ENCODE measurements around the gene PRPF8.
"Not testable (repeated sequence)": the region's sequence is repeated elsewhere in the genome, so short reads cannot be mapped to it uniquely, and the experiment has no call there.

Gene PRPF8

GRCh38 chr17:1716912-1717695, 32.4 kb upstream of the PRPF8 start:
- in situ Hi-C loops (cut with MboI; ENCODE audit: low sequenced_read_pairs): no loop called here

GRCh38 chr17:1716076-1716911, 31.6 kb upstream of the PRPF8 start:
- in situ Hi-C loops (cut with MboI; ENCODE audit: low sequenced_read_pairs): no loop called here

- in situ Hi-C loops (cut with MboI; ENCODE audit: low sequenced_read_pairs): no loop called here
Observed at GRCh38 chr17:1715803-1716075, 31.1 kb upstream of the PRPF8 start.

GRCh38 chr17:1714980-1715802, 30.5 kb upstream of the PRPF8 start:
- in situ Hi-C loops (cut with MboI; ENCODE audit: low sequenced_read_pairs): no loop called here

DNA sequence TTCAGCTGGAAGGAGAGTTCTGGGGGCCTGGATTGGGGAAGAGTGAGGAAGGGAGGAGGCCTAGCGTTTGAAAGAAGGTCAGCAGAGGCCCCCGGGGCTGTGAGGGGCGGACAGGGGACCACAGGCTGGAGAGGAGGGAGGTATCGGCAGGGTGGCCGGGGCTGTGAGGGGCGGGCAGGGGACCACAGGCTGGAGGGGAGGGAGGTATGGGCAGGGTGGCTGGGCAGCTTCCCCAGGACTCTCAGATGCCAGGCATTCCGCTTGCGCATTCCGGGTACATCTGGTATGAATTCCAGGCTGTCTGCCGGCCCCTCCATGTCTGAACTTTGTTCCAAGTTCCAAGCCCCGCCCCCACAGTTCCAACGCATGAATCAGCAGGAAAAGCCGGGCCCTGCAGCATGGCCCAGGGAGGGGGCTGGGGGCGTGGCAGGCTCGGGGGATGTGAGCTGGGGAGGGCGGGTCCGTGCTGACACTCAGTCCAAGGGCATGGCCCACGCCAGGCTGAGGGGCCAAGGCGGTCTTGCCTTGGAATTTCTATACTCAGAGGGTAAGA, 29.8 kb upstream of the PRPF8 start:
- in situ Hi-C loops (cut with MboI; ENCODE audit: low sequenced_read_pairs): no loop called here

- in situ Hi-C loops (cut with MboI; ENCODE audit: low sequenced_read_pairs): no loop called here
Observed at GRCh38 chr17:1713878-1714426, 29.3 kb upstream of the PRPF8 start.

- in situ Hi-C loops (cut with MboI; ENCODE audit: low sequenced_read_pairs): no loop called here
Observed at GRCh38 chr17:1713160-1713877, 28.7 kb upstream of the PRPF8 start.

GRCh38 chr17:1712271-1712670, 27.6 kb upstream of the PRPF8 start:
- in situ Hi-C loops (cut with MboI; ENCODE audit: low sequenced_read_pairs): no loop called here

DNA sequence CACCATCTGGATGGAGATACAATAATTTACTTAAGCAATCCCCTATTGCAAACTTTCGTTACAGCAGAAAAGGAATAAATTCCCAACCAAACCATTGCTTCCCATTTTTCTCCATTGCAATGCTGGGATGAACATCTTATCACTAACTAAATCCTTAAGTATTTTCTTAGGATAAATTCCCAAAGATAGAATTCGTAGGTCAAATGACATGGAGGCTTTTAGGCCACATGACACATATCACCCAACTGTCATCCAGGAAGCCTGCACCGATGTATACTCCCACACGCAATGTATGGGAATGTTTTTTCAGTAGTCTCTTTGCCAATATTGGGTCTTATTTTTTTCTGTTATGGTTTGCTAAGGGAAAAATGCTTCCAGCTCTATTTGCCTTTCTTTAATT, 27.1 kb upstream of the PRPF8 start:
- in situ Hi-C loops (cut with MboI; ENCODE audit: low sequenced_read_pairs): no loop called here

GRCh38 chr17:1710807-1711553, 26.3 kb upstream of the PRPF8 start:
- in situ Hi-C loops (cut with MboI; ENCODE audit: low sequenced_read_pairs): no loop called here

DNA sequence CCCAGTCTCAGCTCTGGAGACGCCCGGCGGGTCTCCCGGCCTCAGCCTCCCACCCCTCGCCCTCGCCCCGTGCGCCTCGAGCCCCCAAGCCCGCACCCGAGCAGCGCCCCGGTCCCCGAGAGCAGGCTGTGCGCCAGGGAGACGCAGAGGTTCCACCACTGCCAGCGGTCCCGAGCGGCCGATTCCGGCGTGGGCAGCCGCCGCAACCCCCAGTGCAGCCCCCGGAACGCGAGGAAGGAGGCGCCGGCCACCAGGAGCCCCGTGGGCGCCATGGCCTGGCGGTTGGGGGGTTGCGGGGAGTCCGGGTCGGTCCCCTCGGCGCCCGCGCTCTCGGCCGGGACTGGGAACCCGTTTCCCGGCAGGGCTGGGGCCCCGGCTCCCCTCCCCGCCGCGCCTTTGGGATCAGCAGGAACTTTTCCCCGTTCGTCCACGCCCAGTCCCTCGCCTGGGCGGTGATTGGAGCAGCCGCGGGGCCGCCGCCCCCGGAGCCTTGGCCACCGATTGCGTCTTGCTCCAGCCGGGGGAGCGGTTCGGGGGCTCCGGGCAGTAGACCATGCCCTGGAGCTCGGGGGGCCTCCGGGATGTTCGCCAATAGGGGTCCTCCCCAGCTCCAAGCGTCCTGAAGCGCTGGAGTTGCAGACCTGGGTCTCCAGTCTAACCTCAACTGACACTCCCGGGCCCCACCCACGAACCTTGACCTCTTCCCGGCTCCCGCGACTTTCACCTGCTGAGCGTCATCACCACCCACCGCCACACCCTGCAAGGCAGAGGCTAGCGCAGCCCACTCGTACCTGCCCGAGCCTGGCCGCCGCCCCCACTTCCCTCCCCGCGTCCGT, 25.5 kb upstream of the PRPF8 start, which contains the start of gene TLCD2:
Gene TLCD2, minus strand, starts transcription at position 407 of the 836 bp plus-strand sequence. Its CDS starts 135 bp downstream, at position 272.
- in situ Hi-C loops (cut with MboI; ENCODE audit: low sequenced_read_pairs): no loop called here

GRCh38 chr17:1709403-1709951, 24.8 kb upstream of the PRPF8 start:
- in situ Hi-C loops (cut with MboI; ENCODE audit: low sequenced_read_pairs): no loop called here

- in situ Hi-C loops (cut with MboI; ENCODE audit: low sequenced_read_pairs): not testable (repeated sequence)
Observed at GRCh38 chr17:1708791-1709346, 24.2 kb upstream of the PRPF8 start.

DNA sequence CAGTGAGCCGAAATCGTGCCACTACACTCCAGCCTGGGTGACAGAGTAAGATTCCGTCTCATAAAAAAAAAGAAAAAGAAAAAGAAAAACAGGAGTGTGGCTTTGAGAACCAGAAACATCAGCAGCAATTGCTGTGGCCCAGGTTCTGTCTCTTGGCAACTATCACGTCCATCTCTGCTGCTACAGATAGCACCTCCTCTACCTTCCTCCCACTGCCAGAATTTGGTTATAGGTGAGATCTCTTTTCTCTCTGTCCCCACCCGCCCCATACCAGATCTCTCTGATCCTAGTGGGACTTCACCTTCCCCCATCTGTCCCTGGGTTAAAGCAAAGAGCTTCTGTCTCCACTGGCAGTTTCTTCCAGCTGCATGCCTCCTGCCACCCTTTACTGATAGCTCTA, 22.4 kb upstream of the PRPF8 start:
- in situ Hi-C loops (cut with MboI; ENCODE audit: low sequenced_read_pairs): no loop called here

DNA sequence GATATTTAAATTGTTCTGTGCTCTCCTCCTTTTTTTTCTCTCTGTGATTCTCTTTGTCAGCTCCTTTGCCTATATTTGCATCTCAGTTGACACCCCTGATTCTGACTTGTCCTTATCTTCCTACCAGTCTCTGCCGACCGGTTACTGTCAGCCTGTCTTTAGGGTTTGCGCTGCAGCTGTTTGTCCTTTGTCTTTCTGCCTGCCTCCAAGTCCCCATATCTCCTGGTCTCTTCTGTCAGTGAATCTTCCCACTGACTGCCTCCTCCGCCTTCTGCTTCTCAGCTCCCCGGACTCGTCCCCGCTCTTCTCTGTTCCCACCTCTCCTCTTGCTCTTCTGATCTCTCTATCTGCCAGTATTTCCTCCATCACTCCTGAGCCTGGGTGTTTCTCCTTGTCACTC, 20.3 kb upstream of the PRPF8 start:
- in situ Hi-C loops (cut with MboI; ENCODE audit: low sequenced_read_pairs): no loop called here

GRCh38 chr17:1703063-1703462, 18.4 kb upstream of the PRPF8 start:
- in situ Hi-C loops (cut with MboI; ENCODE audit: low sequenced_read_pairs): no loop called here

DNA sequence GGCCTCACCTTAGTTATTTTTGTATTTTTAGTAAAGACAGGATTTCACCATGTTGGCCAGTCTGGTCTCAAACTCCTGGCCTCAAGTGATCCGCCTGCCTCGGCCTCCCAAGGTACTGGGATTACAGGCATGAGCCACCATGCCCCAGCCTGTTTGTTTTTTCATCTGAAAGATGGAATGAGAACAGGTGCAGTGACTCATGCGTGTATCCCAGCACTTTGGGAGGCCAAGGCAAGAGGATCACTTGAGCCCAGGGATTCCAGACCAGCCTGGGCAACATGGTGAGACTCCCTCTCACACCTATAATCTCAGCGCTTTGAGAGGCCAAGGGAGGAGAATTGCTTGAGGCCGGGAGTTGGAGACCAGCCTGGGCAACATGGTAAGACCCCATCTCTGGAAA, 15.2 kb upstream of the PRPF8 start:
- in situ Hi-C loops (cut with MboI; ENCODE audit: low sequenced_read_pairs): not testable (repeated sequence)

- in situ Hi-C loops (cut with MboI; ENCODE audit: low sequenced_read_pairs): no loop called here
Observed at GRCh38 chr17:1697681-1698080, 13.0 kb upstream of the PRPF8 start.

All from hTERT RPE-1 (cell line).